ENCODE results near the gene SUGCT.

GRCh38 chr7:40525764-40526163 lies 391.0 kb downstream of the SUGCT start:
- TF ChIP-seq CTCF (IDR thresholded peaks at IDR 0.05) (no peak), POLR2AphosphoS5 (IDR thresholded peaks at IDR 0.05) (no peak)
